GM23338 (cell line): ENCODE measurements around the gene RASL11B. TPM values are rescaled to one million over a fixed set of nuclear protein-coding genes. Genes with fewer than 3 reads are reported as not detected.
A peak's percentile ranks its signal among the peaks of the same experiment; 100 is the strongest.

Experiments used
- ATAC-seq: fragments of 200-7000 bp; cut with Tn5 transposase; 3 replicates; pipeline ENCODE4 v1.9.1; 2020
- DNase-seq: peaks from one replicate; pipeline ENCODE4 v3.0.0-alpha.2; 2015; ENCODE audit warnings: low spot score
- H2AFZ ChIP-seq: fragments of 200-600 bp; sonication (generic); 2 replicates; pipeline ENCODE4 v1.8.0; 2016; ENCODE audit warnings: antibody characterized with exemption, mild to moderate bottlenecking, moderate library complexity
- H3F3A ChIP-seq: fragments of 200-600 bp; sonication (generic); replicated peaks from 2 replicates; pipeline ENCODE4 v1.8.0; 2017; ENCODE audit warnings: antibody characterized with exemption, mixed run types, low read depth
- H3K27ac ChIP-seq: fragments of 200-600 bp; sonication (generic); 2 replicates; pipeline ENCODE4 v1.6.1; 2016; ENCODE audit warnings: low read depth
- H3K27me3 ChIP-seq: fragments of 200-600 bp; sonication (generic); 2 replicates; pipeline ENCODE4 v1.8.0; 2016; ENCODE audit warnings: mild to moderate bottlenecking, mixed run types, moderate library complexity; ENCODE audit not compliant: insufficient read depth
- H3K36me3 ChIP-seq: fragments of 200-600 bp; sonication (generic); 2 replicates; pipeline ENCODE4 v1.8.0; 2016; ENCODE audit warnings: mild to moderate bottlenecking; ENCODE audit not compliant: insufficient read depth
- H3K4me1 ChIP-seq: fragments of 200-600 bp; sonication (generic); 2 replicates; pipeline ENCODE4 v1.8.0; 2016; ENCODE audit warnings: mild to moderate bottlenecking, moderate library complexity; ENCODE audit not compliant: insufficient read depth
- H3K4me2 ChIP-seq: fragments of 200-600 bp; sonication (generic); 2 replicates; pipeline ENCODE4 v1.7.1; 2017; ENCODE audit warnings: mixed run types
- H3K4me3 ChIP-seq: fragments of 200-600 bp; sonication (generic); 2 replicates; pipeline ENCODE4 v1.6.1; 2016; ENCODE audit warnings: mixed run types
- H3K79me2 ChIP-seq: fragments of 200-600 bp; sonication (generic); replicated peaks from 2 replicates; pipeline ENCODE4 v1.8.0; 2017; ENCODE audit warnings: mild to moderate bottlenecking; ENCODE audit not compliant: insufficient read depth
- H3K9me2 ChIP-seq: fragments of 200-600 bp; sonication (generic); 2 replicates; pipeline ENCODE4 v1.8.0; 2017; ENCODE audit not compliant: insufficient read depth
- H4K20me1 ChIP-seq: fragments of 200-600 bp; sonication (generic); replicated peaks from 2 replicates; pipeline ENCODE4 v1.8.0; 2017; ENCODE audit warnings: mild to moderate bottlenecking; ENCODE audit not compliant: insufficient read depth
- H3K27ac Mint-ChIP-seq: 2 replicates; pipeline ENCODE4 v1.8.0; 2020; ENCODE audit warnings: inconsistent platforms, mild to moderate bottlenecking, moderate library complexity, mixed read lengths
- H3K27me3 Mint-ChIP-seq: 3 replicates; pipeline ENCODE4 v1.8.0; 2022; ENCODE audit warnings: low read depth, mild to moderate bottlenecking, moderate library complexity, mixed read lengths, inconsistent platforms; ENCODE audit not compliant: insufficient read depth, poor library complexity
- H3K36me3 Mint-ChIP-seq: 3 replicates; pipeline ENCODE4 v1.8.0; 2021; ENCODE audit warnings: low read depth, mild to moderate bottlenecking, inconsistent platforms, moderate library complexity, mixed read lengths
- H3K4me1 Mint-ChIP-seq: 3 replicates; pipeline ENCODE4 v1.8.0; 2020; ENCODE audit warnings: mild to moderate bottlenecking, inconsistent platforms, mixed read lengths
- H3K4me3 Mint-ChIP-seq: 3 replicates; pipeline ENCODE4 v1.8.0; 2021; ENCODE audit warnings: moderate library complexity, mild to moderate bottlenecking, inconsistent platforms, mixed read lengths
- H3K9me3 Mint-ChIP-seq: 3 replicates; pipeline ENCODE4 v1.8.0; 2020; ENCODE audit warnings: moderate library complexity, mild to moderate bottlenecking, inconsistent platforms, mixed read lengths
- CREB1 ChIP-seq: fragments of 250-450 bp; sonication (Bioruptor Pico); IDR thresholded peaks from 2 replicates; pipeline ENCODE4 v1.5.0; 2020; ENCODE audit warnings: low read depth, mild to moderate bottlenecking, moderate library complexity
- CTCF ChIP-seq, 2 experiments: fragments of 200-600 bp in 1 of 2; sonication (generic) in 1 of 2; conservative IDR thresholded peaks; 2 replicates each; pipeline versions ENCODE4 v1.5.1 to v1.6.1; 2016 to 2017; ENCODE audit warnings: antibody characterized with exemption in 2 of 2, low read depth in 2 of 2, mild to moderate bottlenecking in 2 of 2, moderate library complexity in 1 of 2
- ETS1 ChIP-seq: IDR thresholded peaks from 2 replicates; pipeline ENCODE4 v1.6.1; 2016; ENCODE audit warnings: antibody characterized with exemption
- EZH2 ChIP-seq: fragments of 200-600 bp; sonication (generic); IDR thresholded peaks from one replicate; pipeline ENCODE4 v1.8.0; 2017; ENCODE audit warnings: antibody characterized with exemption, mild to moderate bottlenecking, low read depth; ENCODE audit not compliant: unreplicated experiment
- EZH2phosphoT487 ChIP-seq: fragments of 200-600 bp; sonication (generic); IDR thresholded peaks from one replicate; pipeline ENCODE4 v1.8.1; 2018; ENCODE audit warnings: antibody characterized with exemption; ENCODE audit not compliant: unreplicated experiment
- JUNB ChIP-seq: IDR thresholded peaks from one replicate; pipeline ENCODE4 v1.6.1; 2016; ENCODE audit warnings: antibody characterized with exemption; ENCODE audit not compliant: unreplicated experiment
- NANOG ChIP-seq: IDR thresholded peaks from 2 replicates; pipeline ENCODE4 v1.6.1; 2016; ENCODE audit warnings: antibody characterized with exemption, borderline replicate concordance
- POLR2AphosphoS5 ChIP-seq: IDR thresholded peaks from 2 replicates; pipeline ENCODE4 v1.6.1; 2016; ENCODE audit warnings: antibody characterized with exemption, low read depth
- REST ChIP-seq: IDR thresholded peaks from one replicate; pipeline ENCODE4 v1.6.1; 2018; ENCODE audit warnings: antibody characterized with exemption; ENCODE audit not compliant: unreplicated experiment
- STAT1 ChIP-seq: IDR thresholded peaks from one replicate; pipeline ENCODE4 v1.6.1; 2016; ENCODE audit warnings: antibody characterized with exemption; ENCODE audit not compliant: unreplicated experiment
- ZNF114 ChIP-seq: fragments of 250-450 bp; sonication (Bioruptor Pico); IDR thresholded peaks from 2 replicates; pipeline ENCODE4 v1.5.0; 2020; ENCODE audit warnings: mild to moderate bottlenecking, moderate library complexity
- ZNF331 ChIP-seq: fragments of 250-450 bp; sonication (Bioruptor Pico); IDR thresholded peaks from 2 replicates; pipeline ENCODE4 v1.5.0; 2020; ENCODE audit warnings: low read depth, mild to moderate bottlenecking, moderate library complexity
- ZNF462 ChIP-seq: fragments of 250-450 bp; sonication (Bioruptor Pico); IDR thresholded peaks from 2 replicates; pipeline ENCODE4 v1.5.0; 2020; ENCODE audit warnings: mild to moderate bottlenecking, moderate library complexity
- polyA plus RNA-seq: library from polyadenylated mRNA; unstranded; fragments of >200 nt; fragmentation: Nextera tagmentation; extraction: Ambion mirVana; gene quantifications from 2 replicates; pipeline ENCODE4 v1.2.1, GENCODE V29; 2016
- total RNA-seq: library from RNA; depleted of rRNA; stranded (reverse); fragments of >200 nt; shearing (Covaris generic); gene quantifications from 2 replicates; pipeline ENCODE4 v1.2.3, GENCODE V29; 2014

RASL11B gene
- total and polyA plus RNA-seq, 2 experiments from 2014 or later = 69.7 to 100.0 TPM

GRCh38 chr4:52883707-52884669 is 21.9 kb downstream of the RASL11B start:
- Histone ChIP-seq H3F3A (no peaks in the 10 kb centered on the region), H3K9me2 (peaks cover 10% of the 10 kb centered on the region), H3K27me3 (no peaks in the 10 kb centered on the region), H3K4me2 (no peak overlapping the region), H4K20me1 (no peaks in the 10 kb centered on the region), H3K36me3 (no peaks in the 10 kb centered on the region), H3K4me3 (no peak overlapping the region), H3K27ac (no peak overlapping the region), H3K4me1 (peaks cover 4% of the 10 kb centered on the region), H2AFZ (peak overlapping the region; percentile 53; the same call in 1 of the 2 replicates), H3K79me2 (no peaks in the 10 kb centered on the region)
- no peak for TF ChIP-seq NANOG
- no peak for TF ChIP-seq ZNF114
- TF ChIP-seq CTCF (conservative IDR thresholded peaks at IDR 0.05; ENCODE audit: low read depth in 2 of 2) = no peak
- TF ChIP-seq EZH2 = no peak
- no peak for TF ChIP-seq ETS1
- TF ChIP-seq JUNB = no peak
- no peak for TF ChIP-seq REST
- TF ChIP-seq CREB1 (CRISPR knock-in tag) = no peak
- TF ChIP-seq ZNF462 (CRISPR knock-in tag) = no peak
- no peak for TF ChIP-seq ZNF331 (CRISPR knock-in tag)
- TF ChIP-seq EZH2phosphoT487 = no peak
- TF ChIP-seq POLR2AphosphoS5 = no peak
- no peak for TF ChIP-seq STAT1
- H3K36me3 Mint-ChIP-seq = peaks cover 39% of the 10 kb centered on the region
- no peak overlapping the region for H3K27ac Mint-ChIP-seq
- H3K4me3 Mint-ChIP-seq = no peak overlapping the region
- peaks cover 11% of the 10 kb centered on the region for H3K4me1 Mint-ChIP-seq
- peaks cover 4% of the 10 kb centered on the region for H3K27me3 Mint-ChIP-seq
- peaks cover 32% of the 10 kb centered on the region for H3K9me3 Mint-ChIP-seq
- no peak for DNase-seq
- ATAC-seq = no peak
